Measurements from ENCODE around the gene CFD. TPM values are rescaled to one million over a fixed set of nuclear protein-coding genes. Genes with fewer than 3 reads are reported as not detected.

Gene CFD
- total RNA-seq, 1 experiment from 2014 or later, result 8.0 TPM

GRCh38 chr19:887072-887471 is 27.6 kb downstream of the CFD start:
- no TSS peak for BruUV-seq (replicated peaks)
- H3K4me2 ChIP-seq, result no peak overlapping the region
- 0 out of 2 replicates have a peak, but pooled peaks cover 8% of the 10 kb centered on the region for H3K36me3 ChIP-seq (ENCODE audit: low read depth)
- 0 out of 2 replicates have a peak, but pooled peaks cover 2% of the 10 kb centered on the region for H3K79me2 ChIP-seq (ENCODE audit: low read depth)
- no peak overlapping the region for H2AFZ ChIP-seq
- H4K20me1 ChIP-seq (ENCODE audit: insufficient read depth), result peaks cover 46% of the 10 kb centered on the region
- no peak overlapping the region for H3K27ac ChIP-seq
- ChIA-PET CTCF (no interaction called here), POLR2A (ENCODE audit: unreplicated experiment) (no interaction called here)
- no peak overlapping the region for H3K4me3 ChIP-seq
- H3K27me3 ChIP-seq (ENCODE audit: insufficient read depth, low read depth), result no peaks in the 10 kb centered on the region
- peaks cover 38% of the 10 kb centered on the region for H3F3A ChIP-seq (ENCODE audit: insufficient read depth, low read depth)
- no peak for DNase-seq
- no peaks in the 10 kb centered on the region for H3K9me2 ChIP-seq (ENCODE audit: insufficient read depth)
- intact Hi-C loops (cut with micrococcal nuclease; ENCODE audit: unreplicated experiment), result no loop called here
- H3K4me1 ChIP-seq (replicated peaks; ENCODE audit: insufficient read depth), result peaks cover 14% of the 10 kb centered on the region
- TF ChIP-seq CTCF (conservative IDR thresholded peaks at IDR 0.05) (no peak), EZH2 (IDR thresholded peaks at IDR 0.05; ENCODE audit: low read depth) (no peak)
- H3K9me3 ChIP-seq (ENCODE audit: insufficient read depth, low read depth), result no peaks in the 10 kb centered on the region

GRCh38 chr19:887599-887998 is 28.1 kb downstream of the CFD start:
- Histone ChIP-seq H3K4me3 (no peak overlapping the region), H3K9me3 (ENCODE audit: insufficient read depth, low read depth) (no peaks in the 10 kb centered on the region), H3K27me3 (ENCODE audit: insufficient read depth, low read depth) (no peaks in the 10 kb centered on the region), H3K27ac (no peak overlapping the region), H4K20me1 (ENCODE audit: insufficient read depth) (peaks cover 41% of the 10 kb centered on the region), H2AFZ (no peak overlapping the region), H3K9me2 (ENCODE audit: insufficient read depth) (no peaks in the 10 kb centered on the region), H3F3A (ENCODE audit: insufficient read depth, low read depth) (peaks cover 38% of the 10 kb centered on the region), H3K4me2 (no peak overlapping the region), H3K79me2 (ENCODE audit: low read depth) (peaks cover 6% of the 10 kb centered on the region; the same call in 1 of the 2 replicates), H3K36me3 (ENCODE audit: low read depth) (0 out of 2 replicates have a peak, but pooled peaks cover 8% of the 10 kb centered on the region), H3K4me1 (replicated peaks; ENCODE audit: insufficient read depth) (peaks cover 14% of the 10 kb centered on the region)
- no peak for DNase-seq
- ChIA-PET CTCF (no interaction called here), POLR2A (ENCODE audit: unreplicated experiment) (no interaction called here)
- no TSS peak for BruUV-seq (replicated peaks)
- intact Hi-C loops (cut with micrococcal nuclease; ENCODE audit: unreplicated experiment), result no loop called here
- TF ChIP-seq CTCF (conservative IDR thresholded peaks at IDR 0.05) (no peak), EZH2 (IDR thresholded peaks at IDR 0.05; ENCODE audit: low read depth) (no peak)

- no peak overlapping the region for H3K4me3 ChIP-seq
- peaks cover 6% of the 10 kb centered on the region; the same call in 1 of the 2 replicates for H3K79me2 ChIP-seq (ENCODE audit: low read depth)
- TF ChIP-seq EZH2 (IDR thresholded peaks at IDR 0.05; ENCODE audit: low read depth) (no peak), CTCF (conservative IDR thresholded peaks at IDR 0.05) (no peak)
- BruUV-seq (replicated peaks), result no TSS peak
- no peak overlapping the region for H3K4me2 ChIP-seq
- H4K20me1 ChIP-seq (ENCODE audit: insufficient read depth), result peaks cover 38% of the 10 kb centered on the region
- H3K27me3 ChIP-seq (ENCODE audit: insufficient read depth, low read depth), result no peaks in the 10 kb centered on the region
- peaks cover 38% of the 10 kb centered on the region for H3F3A ChIP-seq (ENCODE audit: insufficient read depth, low read depth)
- no peak overlapping the region for H2AFZ ChIP-seq
- peaks cover 11% of the 10 kb centered on the region for H3K4me1 ChIP-seq (replicated peaks; ENCODE audit: insufficient read depth)
- CTCF ChIA-PET, result interaction anchor here (0.6 kb wide), 1 partner anchor 81 kb away, joined by 3 read pairs; no protein-coding TSS in a partner anchor
- no peak overlapping the region for H3K27ac ChIP-seq
- POLR2A ChIA-PET (ENCODE audit: unreplicated experiment), result no interaction called here
- no peaks in the 10 kb centered on the region for H3K9me2 ChIP-seq (ENCODE audit: insufficient read depth)
- no peaks in the 10 kb centered on the region for H3K9me3 ChIP-seq (ENCODE audit: insufficient read depth, low read depth)
- DNase-seq, result no peak
- H3K36me3 ChIP-seq (ENCODE audit: low read depth), result 0 out of 2 replicates have a peak, but pooled peaks cover 8% of the 10 kb centered on the region
- intact Hi-C loops (cut with micrococcal nuclease; ENCODE audit: unreplicated experiment), result no loop called here
These were observed 29.3 kb downstream of the CFD start for GRCh38 chr19:888581-889385.
